Measurements from ENCODE around the gene CYP4V2.

- TF ChIP-seq EZH2 (IDR thresholded peaks at IDR 0.05; ENCODE audit: borderline replicate concordance, low read length) (no peak), CTCF (conservative IDR thresholded peaks at IDR 0.05 in 1 of 2, IDR thresholded peaks at IDR 0.05 in 1 of 2; ENCODE audit: extremely low read depth in 1 of 2, insufficient read depth in 1 of 2, low read depth in 1 of 2, low read length in 2 of 2) (no peak)
These were observed 18.8 kb upstream of the CYP4V2 start for GRCh38 chr4:186172546-186172945.
